Measurements from ENCODE around the gene INPP5A.

INPP5A gene

DNA sequence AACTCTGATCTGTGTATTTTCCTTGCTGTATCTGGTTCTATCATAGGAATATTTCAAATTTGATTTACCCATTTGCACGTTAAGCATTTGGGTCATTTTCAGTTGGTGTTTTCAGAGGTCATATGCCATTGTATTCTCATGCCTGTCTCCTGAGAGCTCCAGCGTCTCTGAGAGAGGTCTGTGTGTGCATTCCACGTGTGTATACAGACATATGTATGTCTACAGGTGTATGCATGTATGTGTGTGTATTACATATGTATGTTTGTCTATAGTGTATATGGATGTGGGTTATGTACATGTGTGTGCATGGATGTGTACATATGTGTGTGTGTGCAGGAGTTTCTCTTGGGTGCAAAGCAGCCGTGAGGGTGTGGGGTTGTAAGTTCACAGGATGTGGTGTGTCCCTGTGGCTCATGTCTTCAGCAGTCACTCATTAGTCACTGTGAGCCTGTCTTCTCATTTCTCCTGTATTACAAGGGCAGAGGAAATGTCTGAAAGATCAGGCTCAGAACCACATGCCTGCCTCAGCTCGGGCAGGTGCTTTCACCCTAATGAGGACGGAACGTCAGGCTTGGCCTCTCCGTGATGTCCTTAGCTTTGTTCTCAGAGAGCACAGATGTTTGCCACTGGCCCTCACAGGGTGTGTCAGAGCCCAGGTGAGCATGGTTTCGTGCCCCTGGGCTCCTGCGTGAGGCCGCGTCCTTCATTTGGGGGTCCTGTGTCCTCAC is 146.7 kb downstream of the INPP5A start:
- no peak for DNase-seq

DNA sequence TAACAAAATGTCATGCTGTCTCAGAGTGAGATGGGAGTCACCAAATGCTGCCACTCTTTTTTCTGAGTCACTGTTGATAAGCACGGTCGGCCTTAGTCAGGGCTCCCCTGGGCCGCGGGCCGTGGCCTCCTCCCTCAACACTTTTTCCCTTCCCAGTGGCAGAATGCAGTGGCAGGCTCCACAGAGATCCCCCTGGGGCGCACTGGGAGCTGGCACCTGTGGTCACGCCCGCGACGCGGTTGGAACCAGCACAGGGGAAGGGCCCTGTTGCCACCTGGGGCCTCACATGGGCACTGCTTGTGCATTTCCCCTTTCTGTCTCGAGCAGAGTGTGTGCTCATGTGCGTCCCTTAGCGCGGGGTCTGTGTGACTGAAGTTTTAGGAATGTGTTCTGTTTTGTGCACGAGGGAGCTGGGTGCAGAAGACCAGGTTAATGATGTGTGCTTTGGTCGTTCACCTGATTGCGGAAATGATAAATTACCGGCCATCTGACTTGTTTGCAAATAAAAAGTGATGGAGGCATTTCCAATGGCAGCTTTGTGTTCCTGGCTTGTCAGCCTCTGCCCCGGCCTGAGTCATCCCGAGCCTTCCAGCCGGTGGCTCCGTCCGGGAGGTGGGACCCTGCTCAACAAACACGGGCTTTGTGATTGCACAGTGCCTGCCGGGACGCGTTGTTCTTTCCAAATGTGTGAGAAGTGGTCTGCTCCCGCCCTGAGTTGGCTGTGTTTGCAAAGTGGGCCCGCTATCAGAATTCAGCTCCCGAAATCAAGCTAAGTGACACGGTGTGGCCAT is 147.7 kb downstream of the INPP5A start:
- no peak for DNase-seq

- DNase-seq = no peak
Measured at GRCh38 chr10:132685921-132686680, 148.5 kb downstream of the INPP5A start.

DNA sequence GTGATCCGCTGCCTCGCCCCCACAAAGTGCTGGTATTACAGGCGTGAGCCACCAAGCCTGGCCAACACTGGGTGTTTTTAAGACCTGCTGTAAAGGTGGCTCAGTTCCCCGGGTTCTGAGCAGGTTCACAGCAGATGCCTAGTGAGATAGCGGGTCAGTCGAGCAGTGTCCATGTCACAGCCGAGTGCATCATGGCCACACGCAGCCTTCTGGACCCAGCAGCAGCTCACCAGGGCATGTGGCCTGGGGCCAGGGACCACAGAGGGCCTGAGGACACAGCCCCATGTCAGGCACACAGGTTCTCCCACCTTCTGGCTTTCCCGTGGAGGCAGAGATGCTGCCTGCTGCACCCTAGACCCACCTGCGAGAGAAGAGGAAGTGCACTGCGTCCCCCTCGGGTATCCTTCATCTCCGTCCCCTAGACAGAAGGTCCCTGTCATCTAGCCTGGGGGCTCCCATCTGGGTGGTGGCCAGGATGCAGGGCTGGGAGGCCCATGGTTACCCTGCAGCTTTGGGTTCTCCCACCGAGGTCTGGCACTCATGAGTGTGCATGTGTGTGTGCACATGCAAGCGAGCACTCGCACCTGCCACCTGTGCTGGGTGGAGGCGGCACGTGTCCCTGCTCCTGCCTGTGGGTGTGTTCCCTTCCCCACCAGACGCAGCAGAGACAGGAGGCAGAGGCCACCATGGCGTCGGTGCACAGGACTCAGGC is 149.8 kb downstream of the INPP5A start:
- no peak for DNase-seq

DNA sequence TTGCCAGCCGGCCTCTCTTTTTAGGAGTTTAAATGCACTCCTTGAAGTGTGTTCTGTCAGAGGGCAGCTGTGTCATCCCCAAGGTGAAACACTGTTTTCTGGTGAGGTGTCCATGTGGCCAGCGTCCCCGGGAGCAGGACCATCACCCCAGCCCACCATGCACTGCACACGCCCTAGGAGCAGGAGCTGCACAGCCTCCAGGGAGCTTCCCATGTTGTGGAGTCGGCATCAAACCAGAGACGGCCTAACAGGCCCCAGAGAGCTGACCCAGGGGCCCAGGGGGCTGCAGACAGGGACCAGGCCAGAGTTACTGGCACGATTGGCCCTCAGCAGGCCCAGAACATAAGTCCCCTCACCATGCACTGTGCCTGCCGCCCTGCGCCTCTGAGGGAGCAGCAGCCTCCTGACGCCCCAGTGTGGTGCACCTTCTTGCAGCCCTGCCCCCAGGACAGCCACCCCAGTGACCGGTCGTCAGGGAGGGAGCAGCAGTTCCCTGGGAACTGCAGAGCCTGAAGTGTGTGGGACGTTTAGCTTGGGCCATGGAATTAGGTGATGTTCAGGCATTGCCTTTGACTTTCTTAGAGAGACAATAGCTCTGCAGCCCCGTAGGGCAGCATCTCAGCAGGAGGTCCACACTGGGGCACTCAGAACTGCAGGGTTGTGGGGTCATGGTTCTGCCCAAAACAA is 150.4 kb downstream of the INPP5A start:
- DNase-seq = no peak

- no peak for DNase-seq
Measured at GRCh38 chr10:132688580-132689420, 151.2 kb downstream of the INPP5A start.

- no peak for DNase-seq
Measured at GRCh38 chr10:132689721-132690360, 152.3 kb downstream of the INPP5A start.

DNA sequence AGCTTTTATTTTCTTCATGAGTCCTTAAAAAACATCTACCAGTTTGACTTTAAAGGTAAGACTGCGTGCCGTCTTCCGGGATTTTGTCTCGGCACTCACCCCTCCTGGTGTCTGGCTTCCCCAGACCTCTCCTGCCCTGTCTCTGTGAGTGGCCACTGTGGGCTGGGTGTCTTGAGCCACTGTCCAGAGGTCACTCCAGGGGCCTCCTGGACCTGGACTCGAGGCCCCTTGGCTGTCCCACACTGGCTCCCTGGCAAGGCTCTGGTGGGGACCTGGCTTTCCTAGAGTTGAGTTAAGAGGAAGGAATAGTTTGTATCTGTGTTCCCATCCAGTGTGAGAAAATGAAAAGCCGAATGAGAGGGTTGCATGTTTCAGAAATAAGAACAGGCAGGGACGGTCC is 152.8 kb downstream of the INPP5A start:
- no peak for DNase-seq

GRCh38 chr10:132690821-132691610 is 153.4 kb downstream of the INPP5A start:
- no peak for DNase-seq

GRCh38 chr10:132691711-132692153 is 154.1 kb downstream of the INPP5A start:
- no peak for DNase-seq

DNA sequence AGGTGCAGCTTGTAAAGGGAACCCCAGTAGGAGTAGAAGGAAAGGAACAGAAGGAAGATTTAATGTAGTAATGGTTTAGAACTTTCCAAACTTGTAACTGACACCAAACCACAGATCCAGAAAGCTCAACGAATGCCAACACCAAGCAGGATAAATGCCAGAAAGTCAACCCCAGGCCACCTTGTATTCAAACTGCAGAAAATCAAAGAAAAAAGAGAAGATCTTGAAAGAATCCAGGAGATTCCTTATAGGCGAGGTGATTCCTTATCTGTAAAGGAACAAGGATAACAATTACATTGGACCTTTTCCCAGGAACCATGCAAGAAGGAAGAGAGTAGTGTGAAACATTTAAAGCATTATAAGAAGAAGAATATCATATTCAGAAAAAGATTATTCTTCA is 154.7 kb downstream of the INPP5A start:
- DNase-seq = no peak

DNA sequence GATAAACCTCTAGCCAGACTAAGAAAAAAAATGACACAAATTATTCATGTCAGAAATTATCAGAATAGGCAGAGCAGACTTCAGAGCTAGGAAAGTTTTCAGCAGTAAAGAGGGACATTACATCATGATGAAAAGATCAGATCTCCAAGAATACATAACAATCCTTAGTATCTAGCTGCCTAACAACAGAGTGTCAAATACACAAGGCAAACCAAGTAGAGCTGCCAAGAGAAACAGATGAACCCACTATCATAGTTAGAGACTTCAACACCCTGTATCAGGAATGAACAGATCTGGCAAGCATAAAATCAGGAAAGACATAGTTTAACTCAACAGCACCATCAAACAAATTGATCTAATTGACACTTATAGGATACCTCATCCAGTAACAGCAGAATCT is 156.1 kb downstream of the INPP5A start:
- no peak for DNase-seq

DNA sequence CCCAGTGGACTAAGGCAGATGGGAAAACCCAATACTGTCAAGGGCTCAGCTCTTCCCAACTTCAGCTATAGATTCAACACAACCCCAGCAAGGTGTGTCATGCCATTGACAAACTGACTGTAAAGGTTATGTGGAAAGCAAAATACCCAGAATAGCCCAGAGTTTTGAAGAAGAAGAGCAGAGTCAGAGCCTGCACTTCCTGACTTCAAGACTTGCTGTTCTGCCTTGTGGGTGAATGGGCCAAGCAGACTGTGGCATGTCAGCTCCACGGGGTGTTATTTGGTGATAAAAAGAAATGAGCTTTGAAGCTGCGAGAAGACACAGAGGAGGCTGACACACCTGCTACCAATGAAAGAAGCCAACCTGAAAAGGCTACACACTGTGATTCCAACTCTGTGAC is 158.6 kb downstream of the INPP5A start:
- DNase-seq = no peak

DNA sequence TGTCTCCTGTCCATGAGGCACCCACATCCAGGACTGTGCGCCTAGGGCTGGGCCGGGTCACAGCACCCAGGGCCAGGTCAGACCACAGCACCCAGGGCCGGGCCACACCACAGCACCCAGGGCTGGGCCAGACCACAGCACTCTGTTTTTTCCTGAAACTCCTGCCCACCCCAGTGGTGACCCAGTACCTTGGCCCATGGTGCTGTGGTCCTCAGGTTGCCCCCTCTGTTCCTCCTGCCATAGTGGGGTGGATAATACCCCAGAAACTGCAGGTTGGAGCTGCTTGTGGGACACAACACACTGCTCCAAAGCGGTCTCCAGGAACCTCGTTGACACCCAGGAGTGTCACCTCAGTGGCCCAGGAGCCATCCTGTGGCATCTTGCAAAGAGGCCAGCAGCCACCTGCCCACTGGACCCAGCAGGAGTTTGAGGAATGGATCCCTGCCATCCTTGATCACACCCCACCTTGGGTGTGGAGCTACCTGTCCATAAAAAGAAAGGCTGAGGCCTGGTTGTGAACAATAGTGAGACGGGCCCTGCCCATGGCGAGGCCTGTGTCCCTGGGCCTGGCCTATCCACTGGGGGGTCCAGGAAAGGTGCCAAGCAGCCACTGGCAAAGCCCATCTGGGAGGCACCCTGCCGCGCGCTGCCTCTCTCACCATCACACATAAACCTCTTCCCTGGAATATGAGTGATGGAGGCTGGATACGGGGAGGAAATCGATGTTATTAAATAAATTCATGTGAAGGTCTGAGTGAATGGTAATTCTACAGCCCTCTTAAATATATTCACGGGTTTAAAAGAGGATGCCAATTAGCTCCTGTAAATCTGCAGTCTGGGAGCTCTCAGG is 159.4 kb downstream of the INPP5A start:
- no peak for DNase-seq

- DNase-seq = no peak
Measured at GRCh38 chr10:132697578-132698200, 160.1 kb downstream of the INPP5A start.

DNA sequence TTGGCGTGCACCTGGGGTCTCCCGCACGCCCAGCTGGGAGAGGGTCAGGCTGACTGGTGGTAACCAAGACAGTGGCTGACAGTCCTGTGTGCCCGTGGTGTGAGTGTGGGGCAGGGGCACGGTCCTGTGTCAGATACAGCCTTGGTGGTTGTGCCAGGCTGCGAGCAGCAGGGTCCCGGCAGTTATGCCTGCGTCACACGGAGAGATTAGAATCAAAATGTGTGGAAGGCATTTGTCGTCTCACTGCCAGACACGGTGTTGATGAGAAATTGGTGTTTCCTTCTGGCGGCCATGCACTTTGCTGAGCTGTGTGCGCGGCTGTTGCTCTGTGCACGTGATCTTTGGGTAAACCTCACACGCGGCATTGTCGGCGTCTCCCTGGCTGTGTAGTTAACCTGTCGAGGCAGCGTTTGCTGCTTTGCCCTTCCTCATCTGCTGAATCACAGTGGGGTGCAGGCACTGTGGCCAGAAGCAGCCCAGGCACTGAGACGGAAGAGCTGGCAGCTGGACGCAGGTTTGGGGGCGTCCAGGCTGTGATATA is 160.7 kb downstream of the INPP5A start:
- no peak for DNase-seq

- DNase-seq = no peak
Measured at GRCh38 chr10:132698761-132699391, 161.3 kb downstream of the INPP5A start.
